ENCODE data around the gene AGTPBP1.
A peak's percentile ranks its signal among the peaks of the same experiment; 100 is the strongest.

The AGTPBP1 gene

GRCh38 chr9:85553475-85553874, 188.3 kb downstream of the AGTPBP1 start:
- H3K36me3 Mint-ChIP-seq = peaks cover 19% of the 10 kb centered on the region
- no peaks in the 10 kb centered on the region for H3K27me3 Mint-ChIP-seq
- H3K27ac Mint-ChIP-seq = no peak overlapping the region
- H3K9me3 Mint-ChIP-seq = no peaks in the 10 kb centered on the region
- ATAC-seq = no peak
- no peak overlapping the region for H3K4me3 Mint-ChIP-seq
- H3K4me1 Mint-ChIP-seq = no peaks in the 10 kb centered on the region

- Mint-ChIP-seq H3K4me1 (no peaks in the 10 kb centered on the region), H3K27ac (no peak overlapping the region), H3K36me3 (peaks cover 11% of the 10 kb centered on the region), H3K4me3 (no peak overlapping the region), H3K9me3 (no peaks in the 10 kb centered on the region), H3K27me3 (no peaks in the 10 kb centered on the region)
- ATAC-seq = no peak
Observed at GRCh38 chr9:85547599-85547998, 194.2 kb downstream of the AGTPBP1 start.

- H3K9me3 Mint-ChIP-seq = no peaks in the 10 kb centered on the region
- ATAC-seq = no peak
- H3K4me3 Mint-ChIP-seq = no peak overlapping the region
- no peaks in the 10 kb centered on the region for H3K4me1 Mint-ChIP-seq
- H3K27me3 Mint-ChIP-seq = no peaks in the 10 kb centered on the region
- no peak overlapping the region for H3K27ac Mint-ChIP-seq
- peaks cover 11% of the 10 kb centered on the region for H3K36me3 Mint-ChIP-seq
Observed at GRCh38 chr9:85543196-85543595, 198.6 kb downstream of the AGTPBP1 start.

GRCh38 chr9:85541876-85542275, 199.9 kb downstream of the AGTPBP1 start:
- peaks cover 1% of the 10 kb centered on the region for H3K36me3 Mint-ChIP-seq
- H3K27ac Mint-ChIP-seq = no peak overlapping the region
- H3K4me1 Mint-ChIP-seq = no peaks in the 10 kb centered on the region
- no peak for ATAC-seq
- no peak overlapping the region for H3K4me3 Mint-ChIP-seq
- H3K9me3 Mint-ChIP-seq = no peaks in the 10 kb centered on the region
- H3K27me3 Mint-ChIP-seq = no peaks in the 10 kb centered on the region

- ATAC-seq = no peak
- Mint-ChIP-seq H3K4me3 (no peak overlapping the region), H3K27me3 (no peaks in the 10 kb centered on the region), H3K36me3 (no peaks in the 10 kb centered on the region), H3K4me1 (no peaks in the 10 kb centered on the region), H3K27ac (no peak overlapping the region), H3K9me3 (no peaks in the 10 kb centered on the region)
Observed at GRCh38 chr9:85536514-85536913, 205.2 kb downstream of the AGTPBP1 start.

- Mint-ChIP-seq H3K4me1 (no peaks in the 10 kb centered on the region), H3K27me3 (no peaks in the 10 kb centered on the region), H3K36me3 (no peaks in the 10 kb centered on the region), H3K27ac (no peak overlapping the region), H3K4me3 (no peak overlapping the region), H3K9me3 (no peaks in the 10 kb centered on the region)
- no peak for ATAC-seq
Observed at GRCh38 chr9:85536076-85536475, 205.7 kb downstream of the AGTPBP1 start.

- no peak for ATAC-seq
- H3K4me3 Mint-ChIP-seq = no peak overlapping the region
- H3K4me1 Mint-ChIP-seq = no peaks in the 10 kb centered on the region
- H3K9me3 Mint-ChIP-seq = no peaks in the 10 kb centered on the region
- H3K27me3 Mint-ChIP-seq = no peaks in the 10 kb centered on the region
- no peaks in the 10 kb centered on the region for H3K36me3 Mint-ChIP-seq
- no peak overlapping the region for H3K27ac Mint-ChIP-seq
Observed at GRCh38 chr9:85534340-85534739, 207.4 kb downstream of the AGTPBP1 start.

GRCh38 chr9:85533538-85533937, 208.2 kb downstream of the AGTPBP1 start:
- Mint-ChIP-seq H3K4me3 (no peak overlapping the region), H3K9me3 (no peaks in the 10 kb centered on the region), H3K4me1 (no peaks in the 10 kb centered on the region), H3K27ac (no peak overlapping the region), H3K36me3 (no peaks in the 10 kb centered on the region), H3K27me3 (no peaks in the 10 kb centered on the region)
- no peak for ATAC-seq

- H3K36me3 Mint-ChIP-seq = no peaks in the 10 kb centered on the region
- no peak overlapping the region for H3K27ac Mint-ChIP-seq
- no peaks in the 10 kb centered on the region for H3K27me3 Mint-ChIP-seq
- H3K4me1 Mint-ChIP-seq = no peaks in the 10 kb centered on the region
- ATAC-seq = no peak
- peaks cover 3% of the 10 kb centered on the region for H3K9me3 Mint-ChIP-seq
- H3K4me3 Mint-ChIP-seq = no peak overlapping the region
Observed at GRCh38 chr9:85530721-85531120, 211.0 kb downstream of the AGTPBP1 start.

- Mint-ChIP-seq H3K27ac (no peak overlapping the region), H3K4me1 (no peaks in the 10 kb centered on the region), H3K9me3 (peaks cover 3% of the 10 kb centered on the region), H3K27me3 (peaks cover 7% of the 10 kb centered on the region), H3K36me3 (no peaks in the 10 kb centered on the region), H3K4me3 (no peak overlapping the region)
- no peak for ATAC-seq
Observed at GRCh38 chr9:85528607-85529006, 213.1 kb downstream of the AGTPBP1 start.

GRCh38 chr9:85528142-85528541, 213.6 kb downstream of the AGTPBP1 start:
- H3K36me3 Mint-ChIP-seq = no peaks in the 10 kb centered on the region
- no peak overlapping the region for H3K27ac Mint-ChIP-seq
- H3K9me3 Mint-ChIP-seq = peaks cover 3% of the 10 kb centered on the region
- peaks cover under 1% of the 10 kb centered on the region for H3K4me1 Mint-ChIP-seq
- H3K27me3 Mint-ChIP-seq = peaks cover 10% of the 10 kb centered on the region
- ATAC-seq = no peak
- H3K4me3 Mint-ChIP-seq = no peak overlapping the region

- peaks cover 3% of the 10 kb centered on the region for H3K9me3 Mint-ChIP-seq
- no peaks in the 10 kb centered on the region for H3K36me3 Mint-ChIP-seq
- H3K4me1 Mint-ChIP-seq = peaks cover 7% of the 10 kb centered on the region
- peaks cover 17% of the 10 kb centered on the region for H3K27me3 Mint-ChIP-seq
- H3K4me3 Mint-ChIP-seq = no peak overlapping the region
- no peak overlapping the region for H3K27ac Mint-ChIP-seq
- no peak for ATAC-seq
Observed at GRCh38 chr9:85527331-85528020, 214.3 kb downstream of the AGTPBP1 start.

- H3K9me3 Mint-ChIP-seq = peaks cover 3% of the 10 kb centered on the region
- peaks cover 38% of the 10 kb centered on the region for H3K27me3 Mint-ChIP-seq
- no peak overlapping the region for H3K27ac Mint-ChIP-seq
- no peak for ATAC-seq
- H3K4me3 Mint-ChIP-seq = no peak overlapping the region
- H3K4me1 Mint-ChIP-seq = peaks cover 12% of the 10 kb centered on the region
- H3K36me3 Mint-ChIP-seq = no peaks in the 10 kb centered on the region
Observed at GRCh38 chr9:85524531-85524930, 217.2 kb downstream of the AGTPBP1 start.

GRCh38 chr9:85523202-85523601, 218.6 kb downstream of the AGTPBP1 start:
- Mint-ChIP-seq H3K27ac (no peak overlapping the region), H3K36me3 (no peaks in the 10 kb centered on the region), H3K4me1 (peaks cover 12% of the 10 kb centered on the region), H3K9me3 (peaks cover 3% of the 10 kb centered on the region), H3K27me3 (peaks cover 44% of the 10 kb centered on the region), H3K4me3 (no peak overlapping the region)
- no peak for ATAC-seq

GRCh38 chr9:85522459-85523092, 219.2 kb downstream of the AGTPBP1 start:
- Mint-ChIP-seq H3K9me3 (peaks cover 3% of the 10 kb centered on the region), H3K36me3 (no peaks in the 10 kb centered on the region), H3K27ac (no peak overlapping the region), H3K4me3 (peak overlapping the region; percentile 65), H3K4me1 (peaks cover 12% of the 10 kb centered on the region), H3K27me3 (peaks cover 45% of the 10 kb centered on the region)
- ATAC-seq = peak; percentile 58

All from stimulated activated memory B cell treated with anti-CD40 and anti-IgM and Interleukin-4, amounts not matched to agents 10 μg/mL and 1 μg/mL and 100 μg/mL, for 72 hours (primary cell).